Dendritic cell treated with granulocyte-macrophage colony-stimulating factor and Interleukin-4, amounts not matched to agents 40 ng/mL and 50 ng/mL, for 4 days (primary cell): ENCODE results near the gene RS1.

Experiments
- H3K27ac Mint-ChIP-seq: one replicate; pipeline ENCODE4 v1.8.0; 2022; ENCODE audit warnings: mild to moderate bottlenecking, mixed read lengths
- H3K27me3 Mint-ChIP-seq: one replicate; pipeline ENCODE4 v1.8.0; 2022; ENCODE audit warnings: mild to moderate bottlenecking, mixed read lengths
- H3K36me3 Mint-ChIP-seq: one replicate; pipeline ENCODE4 v1.8.0; 2022; ENCODE audit warnings: low read depth, mixed read lengths
- H3K4me1 Mint-ChIP-seq: one replicate; pipeline ENCODE4 v1.8.0; 2022; ENCODE audit warnings: low read depth, mixed read lengths
- H3K4me3 Mint-ChIP-seq: one replicate; pipeline ENCODE4 v1.8.0; 2022; ENCODE audit warnings: mild to moderate bottlenecking, moderate library complexity, mixed read lengths
- H3K9me3 Mint-ChIP-seq: one replicate; pipeline ENCODE4 v1.8.0; 2022; ENCODE audit warnings: mixed read lengths
- intact Hi-C: fragments of 100-400 bp; cut with micrococcal nuclease; formaldehyde crosslinking; loops from one replicate; pipeline ENCODE4 v1.15.0; 2022

Gene RS1

GRCh38 chrX:18598413-18598812 lies 73.5 kb downstream of the RS1 start:
- Mint-ChIP-seq H3K4me3 (no peak overlapping the region), H3K36me3 (peaks cover 21% of the 10 kb centered on the region), H3K9me3 (no peaks in the 10 kb centered on the region), H3K27me3 (no peaks in the 10 kb centered on the region), H3K4me1 (no peaks in the 10 kb centered on the region), H3K27ac (no peak overlapping the region)
- intact Hi-C loops, result no loop called here

GRCh38 chrX:18596096-18596495 lies 75.8 kb downstream of the RS1 start:
- no peaks in the 10 kb centered on the region for H3K4me1 Mint-ChIP-seq
- no peak overlapping the region for H3K4me3 Mint-ChIP-seq
- no peaks in the 10 kb centered on the region for H3K9me3 Mint-ChIP-seq
- no peaks in the 10 kb centered on the region for H3K27me3 Mint-ChIP-seq
- peaks cover 16% of the 10 kb centered on the region for H3K36me3 Mint-ChIP-seq
- intact Hi-C loops, result no loop called here
- no peak overlapping the region for H3K27ac Mint-ChIP-seq

GRCh38 chrX:18594079-18594478 lies 77.8 kb downstream of the RS1 start:
- H3K27ac Mint-ChIP-seq, result no peak overlapping the region
- no peaks in the 10 kb centered on the region for H3K4me1 Mint-ChIP-seq
- H3K27me3 Mint-ChIP-seq, result no peaks in the 10 kb centered on the region
- no peak overlapping the region for H3K4me3 Mint-ChIP-seq
- H3K36me3 Mint-ChIP-seq, result peaks cover 25% of the 10 kb centered on the region
- no peaks in the 10 kb centered on the region for H3K9me3 Mint-ChIP-seq
- intact Hi-C loops, result no loop called here

- intact Hi-C loops, result no loop called here
- no peaks in the 10 kb centered on the region for H3K9me3 Mint-ChIP-seq
Measured at GRCh38 chrX:18591834-18592233, 80.1 kb downstream of the RS1 start.

More at GRCh38 chrX:18591834-18592233, 80.1 kb downstream of the RS1 start:
- H3K27ac Mint-ChIP-seq, result no peak overlapping the region
- no peak overlapping the region for H3K4me3 Mint-ChIP-seq
- H3K27me3 Mint-ChIP-seq, result no peaks in the 10 kb centered on the region
- peaks cover 27% of the 10 kb centered on the region for H3K36me3 Mint-ChIP-seq
- no peaks in the 10 kb centered on the region for H3K4me1 Mint-ChIP-seq
